Measurements from ENCODE around the gene PDGFD.

GRCh38 chr11:103924166-103925013 lies 239.6 kb downstream of the PDGFD start:
- TF ChIP-seq, protein P1, sequence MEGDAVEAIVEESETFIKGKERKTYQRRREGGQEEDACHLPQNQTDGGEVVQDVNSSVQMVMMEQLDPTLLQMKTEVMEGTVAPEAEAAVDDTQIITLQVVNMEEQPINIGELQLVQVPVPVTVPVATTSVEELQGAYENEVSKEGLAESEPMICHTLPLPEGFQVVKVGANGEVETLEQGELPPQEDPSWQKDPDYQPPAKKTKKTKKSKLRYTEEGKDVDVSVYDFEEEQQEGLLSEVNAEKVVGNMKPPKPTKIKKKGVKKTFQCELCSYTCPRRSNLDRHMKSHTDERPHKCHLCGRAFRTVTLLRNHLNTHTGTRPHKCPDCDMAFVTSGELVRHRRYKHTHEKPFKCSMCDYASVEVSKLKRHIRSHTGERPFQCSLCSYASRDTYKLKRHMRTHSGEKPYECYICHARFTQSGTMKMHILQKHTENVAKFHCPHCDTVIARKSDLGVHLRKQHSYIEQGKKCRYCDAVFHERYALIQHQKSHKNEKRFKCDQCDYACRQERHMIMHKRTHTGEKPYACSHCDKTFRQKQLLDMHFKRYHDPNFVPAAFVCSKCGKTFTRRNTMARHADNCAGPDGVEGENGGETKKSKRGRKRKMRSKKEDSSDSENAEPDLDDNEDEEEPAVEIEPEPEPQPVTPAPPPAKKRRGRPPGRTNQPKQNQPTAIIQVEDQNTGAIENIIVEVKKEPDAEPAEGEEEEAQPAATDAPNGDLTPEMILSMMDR (conservative IDR thresholded peaks at IDR 0.05 in 1 of 2, IDR thresholded peaks at IDR 0.05 in 1 of 2; ENCODE audit: extremely low read depth in 1 of 2, insufficient read depth in 1 of 2, low read depth in 1 of 2, low read length in 2 of 2): no peak
- no peak for TF ChIP-seq EZH2 (IDR thresholded peaks at IDR 0.05; ENCODE audit: borderline replicate concordance, low read length)
